ENCODE results near the gene PLK3. TPM values are rescaled to one million over a fixed set of nuclear protein-coding genes. Genes with fewer than 3 reads are reported as not detected.

The PLK3 gene
- total RNA-seq, 1 experiment from 2014 or later: 68.0 TPM

- ChIA-PET POLR2A (interaction anchor here (0.6 to 4.3 kb wide), 11 partner anchors 9 to 206 kb away, joined by 3 to 79 read pairs (median 4); partner anchors contain the start of genes EIF2B3, HECTD3, RNU5D-1 and RPS8), CTCF (interaction anchor here (0.6 kb wide), 1 partner anchor 301 kb away, joined by 3 read pairs; no protein-coding TSS in a partner anchor)
- BruUV-seq (replicated peaks): no TSS peak
- no peaks in the 10 kb centered on the region for H3K9me3 Mint-ChIP-seq (ENCODE audit: unreplicated experiment)
- TF ChIP-seq CTCF (IDR thresholded peaks at IDR 0.05; ENCODE audit: unreplicated experiment): no peak
- H3K27ac Mint-ChIP-seq (ENCODE audit: low read depth, unreplicated experiment): peak overlapping the region; percentile 100
- H3K27me3 Mint-ChIP-seq (ENCODE audit: insufficient read depth, unreplicated experiment): no peaks in the 10 kb centered on the region
- peaks cover 45% of the 10 kb centered on the region for H3K4me1 Mint-ChIP-seq (ENCODE audit: insufficient read depth, unreplicated experiment)
- no peak for DNase-seq (ENCODE audit: unreplicated experiment)
- no peak overlapping the region for H3K4me3 Mint-ChIP-seq (ENCODE audit: unreplicated experiment)
- peaks cover 81% of the 10 kb centered on the region for H3K36me3 Mint-ChIP-seq (ENCODE audit: insufficient read depth, unreplicated experiment)
- intact Hi-C loops (cut with micrococcal nuclease): loop anchor here (2.0 kb wide), 2 partner anchors 31 to 75 kb away; partner anchors contain the start of genes RNU5D-1 and RPS8
Observed at GRCh38 chr1:44806025-44806703, 6.0 kb downstream of the PLK3 start.

GRCh38 chr1:44806704-44807363, 6.7 kb downstream of the PLK3 start, which contains the start of gene DYNLT4:
Gene DYNLT4, minus strand, starts transcription at chr1:44807351. Its CDS starts 683 bp downstream, at chr1:44806668.
- BruUV-seq (replicated peaks): TSS peak; percentile 89
- H3K4me1 Mint-ChIP-seq (ENCODE audit: insufficient read depth, unreplicated experiment): peaks cover 49% of the 10 kb centered on the region
- ChIA-PET CTCF (interaction anchor here (0.6 kb wide), 2 partner anchors 214 to 302 kb away, joined by 3 read pairs; no protein-coding TSS in a partner anchor), POLR2A (interaction anchor here (0.6 to 4.3 kb wide), 12 partner anchors 10 to 205 kb away, joined by 3 to 79 read pairs (median 4); partner anchors contain the start of genes EIF2B3, HECTD3, RNU5D-1 and RPS8)
- H3K27ac Mint-ChIP-seq (ENCODE audit: low read depth, unreplicated experiment): peak within 1 kb of the TSS; percentile 100
- DNase-seq (ENCODE audit: unreplicated experiment): no peak
- H3K27me3 Mint-ChIP-seq (ENCODE audit: insufficient read depth, unreplicated experiment): no peaks in the 10 kb centered on the region
- H3K9me3 Mint-ChIP-seq (ENCODE audit: unreplicated experiment): no peaks in the 10 kb centered on the region
- TF ChIP-seq CTCF (IDR thresholded peaks at IDR 0.05; ENCODE audit: unreplicated experiment): no peak
- peak within 1 kb of the TSS; percentile 52 for H3K4me3 Mint-ChIP-seq (ENCODE audit: unreplicated experiment)
- peaks cover 80% of the 10 kb centered on the region for H3K36me3 Mint-ChIP-seq (ENCODE audit: insufficient read depth, unreplicated experiment)
- intact Hi-C loops (cut with micrococcal nuclease): loop anchor here (1.0 to 2.0 kb wide), 3 partner anchors 12 to 76 kb away; partner anchors contain the start of genes RNU5D-1 and RPS8

- CTCF ChIA-PET: interaction anchor here (0.6 to 2.1 kb wide), 3 partner anchors 18 to 213 kb away, joined by 3 to 8 read pairs (median 3); partner anchors contain the start of gene RNU5D-1
- Mint-ChIP-seq H3K4me3 (ENCODE audit: unreplicated experiment) (peak overlapping the region; percentile 52), H3K36me3 (ENCODE audit: insufficient read depth, unreplicated experiment) (peaks cover 80% of the 10 kb centered on the region), H3K27ac (ENCODE audit: low read depth, unreplicated experiment) (peak overlapping the region; percentile 100), H3K27me3 (ENCODE audit: insufficient read depth, unreplicated experiment) (no peaks in the 10 kb centered on the region), H3K4me1 (ENCODE audit: insufficient read depth, unreplicated experiment) (peaks cover 49% of the 10 kb centered on the region), H3K9me3 (ENCODE audit: unreplicated experiment) (no peaks in the 10 kb centered on the region)
- TSS peak; percentile 18 for BruUV-seq (replicated peaks)
- intact Hi-C loops (cut with micrococcal nuclease): loop anchor here (1.0 to 2.0 kb wide), 3 partner anchors 12 to 77 kb away; partner anchors contain the start of genes RNU5D-1 and RPS8
- POLR2A ChIA-PET: interaction anchor here (0.6 to 4.3 kb wide), 13 partner anchors 10 to 578 kb away, joined by 3 to 79 read pairs (median 5); partner anchors contain the start of genes RNU5D-1, RPS8 and UROD
- DNase-seq (ENCODE audit: unreplicated experiment): peak; percentile 99
- no peak for TF ChIP-seq CTCF (IDR thresholded peaks at IDR 0.05; ENCODE audit: unreplicated experiment)
Observed at GRCh38 chr1:44807364-44808062, 7.3 kb downstream of the PLK3 start.

Measured in MCF 10A (cell line).